ENCODE measurements around the gene TREML1.
A peak's percentile ranks its signal among the peaks of the same experiment; 100 is the strongest.

The TREML1 gene

DNA sequence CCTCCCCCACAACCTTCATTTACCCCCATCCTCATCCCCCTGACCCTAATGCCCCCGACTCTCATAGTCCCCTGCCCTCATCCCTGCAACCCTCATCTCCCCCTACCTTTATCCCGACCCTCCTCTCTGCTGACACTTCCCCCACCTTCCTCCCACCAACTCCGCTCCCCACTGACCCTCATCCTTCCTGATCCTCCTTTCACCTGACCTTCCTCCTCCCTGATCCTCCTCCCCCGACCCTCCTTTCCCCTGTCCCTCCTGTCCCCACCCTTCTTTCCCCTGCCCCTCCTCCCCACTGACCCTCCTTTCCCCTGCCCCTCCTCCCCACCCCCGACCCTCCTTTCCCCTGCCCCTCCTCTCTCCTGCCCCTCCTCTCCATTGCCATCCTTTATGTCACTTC is 39.7 kb upstream of the TREML1 start:
- no peak for DNase-seq (ENCODE audit: low spot score)
- H2BK5ac ChIP-seq (ENCODE audit: low read length): no peak overlapping the region
- no peak overlapping the region for H3K23ac ChIP-seq (ENCODE audit: low read depth, low read length, poor library complexity)
- H3K14ac ChIP-seq (ENCODE audit: low read length): no peak overlapping the region
- no peak overlapping the region for H3K9ac ChIP-seq (ENCODE audit: low read depth, low read length, poor library complexity)
- H3K27me3 ChIP-seq (ENCODE audit: control insufficient read depth in 3 of 3, insufficient read depth in 3 of 3, low read depth in 1 of 3, low read length in 3 of 3): peaks cover 0 to 4% (median 0%) of the 10 kb centered on the region in 3 experiments
- no peaks in the 10 kb centered on the region for H3K36me3 ChIP-seq (replicated peaks in 1 of 2; ENCODE audit: control insufficient read depth in 2 of 2, insufficient read depth in 2 of 2, low read length in 2 of 2)
- H3K27ac ChIP-seq (replicated peaks; ENCODE audit: low read length): no peak overlapping the region
- no peak overlapping the region for H4K8ac ChIP-seq (ENCODE audit: low read depth, low read length)
- no peaks in the 10 kb centered on the region for H3K79me1 ChIP-seq (ENCODE audit: low read depth, low read length)
- H3K4me1 ChIP-seq (ENCODE audit: control insufficient read depth in 2 of 2, insufficient read depth in 1 of 2, low read depth in 1 of 2, low read length in 2 of 2): peaks cover 0 to 2% of the 10 kb centered on the region in 2 donors
- H3K4me2 ChIP-seq (ENCODE audit: insufficient read depth, low read length, poor library complexity, severe bottlenecking): no peak overlapping the region
- no peak overlapping the region for H2AFZ ChIP-seq (ENCODE audit: low read length)
- H4K91ac ChIP-seq (ENCODE audit: low read depth, low read length, poor library complexity): no peak overlapping the region
- no peak overlapping the region for H2BK120ac ChIP-seq (ENCODE audit: low read depth, low read length)
- no peak overlapping the region for H2AK5ac ChIP-seq (ENCODE audit: low read depth, low read length)
- H2BK12ac ChIP-seq (ENCODE audit: low read length): no peak overlapping the region
- H3K4me3 ChIP-seq (ENCODE audit: low read length in 2 of 2): no peak overlapping the region
- no peak overlapping the region for H3K18ac ChIP-seq (ENCODE audit: low read length)
- H3K9me3 ChIP-seq (replicated peaks in 1 of 2; ENCODE audit: control insufficient read depth in 2 of 2, insufficient read depth in 1 of 2, low read depth in 1 of 2, low read length in 2 of 2): peaks cover 6 to 13% of the 10 kb centered on the region in 2 donors
- H3K4ac ChIP-seq (ENCODE audit: low read length): no peak overlapping the region
- H2BK15ac ChIP-seq (ENCODE audit: low read length): no peak overlapping the region
- 100% methylated on average over 1 of the region's 5 CpGs; no CpG with 5 or more reads in 1 of the 2 donors for WGBS, 2 donors (ENCODE audit: extremely low coverage in 2 of 2, insufficient read length in 2 of 2, insufficient replicate concordance in 1 of 2)

GRCh38 chr6:41193171-41193734 is 39.1 kb upstream of the TREML1 start:
- Histone ChIP-seq H3K4me1 (ENCODE audit: control insufficient read depth in 2 of 2, insufficient read depth in 1 of 2, low read depth in 1 of 2, low read length in 2 of 2) (peaks cover 0 to 2% of the 10 kb centered on the region in 2 donors), H3K9ac (ENCODE audit: low read depth, low read length, poor library complexity) (no peak overlapping the region), H3K36me3 (replicated peaks in 1 of 2; ENCODE audit: control insufficient read depth in 2 of 2, insufficient read depth in 2 of 2, low read length in 2 of 2) (no peaks in the 10 kb centered on the region), H3K14ac (ENCODE audit: low read length) (no peak overlapping the region), H3K79me1 (ENCODE audit: low read depth, low read length) (no peaks in the 10 kb centered on the region), H3K4me2 (ENCODE audit: insufficient read depth, low read length, poor library complexity, severe bottlenecking) (no peak overlapping the region), H3K4me3 (ENCODE audit: low read length in 2 of 2) (no peak overlapping the region), H2BK12ac (ENCODE audit: low read length) (no peak overlapping the region), H4K8ac (ENCODE audit: low read depth, low read length) (no peak overlapping the region), H2BK5ac (ENCODE audit: low read length) (no peak overlapping the region), H2BK15ac (ENCODE audit: low read length) (no peak overlapping the region), H2AFZ (ENCODE audit: low read length) (no peak overlapping the region), H2BK120ac (ENCODE audit: low read depth, low read length) (no peak overlapping the region), H3K9me3 (replicated peaks in 1 of 2; ENCODE audit: control insufficient read depth in 2 of 2, insufficient read depth in 1 of 2, low read depth in 1 of 2, low read length in 2 of 2) (peaks cover 6 to 13% of the 10 kb centered on the region in 2 donors), H2AK5ac (ENCODE audit: low read depth, low read length) (no peak overlapping the region), H3K18ac (ENCODE audit: low read length) (peak overlapping the region; percentile 54), H3K27me3 (ENCODE audit: control insufficient read depth in 3 of 3, insufficient read depth in 3 of 3, low read depth in 1 of 3, low read length in 3 of 3) (peaks cover 0 to 4% (median 0%) of the 10 kb centered on the region in 3 experiments), H4K91ac (ENCODE audit: low read depth, low read length, poor library complexity) (no peak overlapping the region), H3K27ac (replicated peaks; ENCODE audit: low read length) (no peak overlapping the region), H3K4ac (ENCODE audit: low read length) (no peak overlapping the region), H3K23ac (ENCODE audit: low read depth, low read length, poor library complexity) (no peak overlapping the region)
- no peak for DNase-seq (ENCODE audit: low spot score)
- no CpG with 5 or more reads among the region's 5 CpGs for WGBS, 2 donors (ENCODE audit: extremely low coverage in 2 of 2, insufficient read length in 2 of 2, insufficient replicate concordance in 1 of 2)

DNA sequence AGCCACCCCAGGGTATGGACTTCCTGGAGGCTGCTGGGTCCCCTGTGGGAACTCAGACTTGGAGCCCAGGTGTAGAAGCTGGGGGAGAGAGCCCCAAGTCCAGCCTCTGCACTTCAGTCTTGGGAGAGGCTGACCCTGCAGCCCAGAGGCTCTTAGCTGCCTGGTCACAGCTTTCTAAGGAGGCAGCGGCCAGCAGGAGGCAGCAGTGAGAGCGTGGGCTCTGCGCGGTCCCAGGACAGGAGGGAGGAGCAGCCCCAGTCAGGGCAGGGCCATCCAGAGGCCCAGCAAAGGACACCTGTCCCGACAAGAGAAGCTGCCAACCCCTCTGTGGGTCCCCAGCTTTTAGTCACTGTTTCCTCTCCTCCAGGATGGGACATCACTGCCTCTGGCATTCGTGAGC is 37.4 kb upstream of the TREML1 start:
- H3K9me3 ChIP-seq (replicated peaks in 1 of 2; ENCODE audit: control insufficient read depth in 2 of 2, insufficient read depth in 1 of 2, low read depth in 1 of 2, low read length in 2 of 2): peaks cover 6 to 13% of the 10 kb centered on the region in 2 donors
- H2AFZ ChIP-seq (ENCODE audit: low read length): no peak overlapping the region
- H3K23ac ChIP-seq (ENCODE audit: low read depth, low read length, poor library complexity): no peak overlapping the region
- H3K27ac ChIP-seq (replicated peaks; ENCODE audit: low read length): no peak overlapping the region
- peak overlapping the region; percentile 55 for H3K4ac ChIP-seq (ENCODE audit: low read length)
- H3K9ac ChIP-seq (ENCODE audit: low read depth, low read length, poor library complexity): no peak overlapping the region
- H2AK5ac ChIP-seq (ENCODE audit: low read depth, low read length): no peak overlapping the region
- H3K36me3 ChIP-seq (replicated peaks in 1 of 2; ENCODE audit: control insufficient read depth in 2 of 2, insufficient read depth in 2 of 2, low read length in 2 of 2): no peaks in the 10 kb centered on the region
- no peak overlapping the region for H3K4me2 ChIP-seq (ENCODE audit: insufficient read depth, low read length, poor library complexity, severe bottlenecking)
- no peak overlapping the region for H2BK5ac ChIP-seq (ENCODE audit: low read length)
- H3K4me1 ChIP-seq (ENCODE audit: control insufficient read depth in 2 of 2, insufficient read depth in 1 of 2, low read depth in 1 of 2, low read length in 2 of 2): peaks cover 0 to 2% of the 10 kb centered on the region in 2 donors
- H3K18ac ChIP-seq (ENCODE audit: low read length): peak overlapping the region; percentile 51
- no CpG with 5 or more reads among the region's 6 CpGs for WGBS, 2 donors (ENCODE audit: extremely low coverage in 2 of 2, insufficient read length in 2 of 2, insufficient replicate concordance in 1 of 2)
- H2BK12ac ChIP-seq (ENCODE audit: low read length): no peak overlapping the region
- H3K27me3 ChIP-seq (ENCODE audit: control insufficient read depth in 3 of 3, insufficient read depth in 3 of 3, low read depth in 1 of 3, low read length in 3 of 3): peaks cover 0 to 4% (median 0%) of the 10 kb centered on the region in 3 experiments
- H2BK15ac ChIP-seq (ENCODE audit: low read length): no peak overlapping the region
- DNase-seq (ENCODE audit: low spot score): no peak
- no peak overlapping the region for H2BK120ac ChIP-seq (ENCODE audit: low read depth, low read length)
- H4K8ac ChIP-seq (ENCODE audit: low read depth, low read length): no peak overlapping the region
- no peaks in the 10 kb centered on the region for H3K79me1 ChIP-seq (ENCODE audit: low read depth, low read length)
- no peak overlapping the region for H4K91ac ChIP-seq (ENCODE audit: low read depth, low read length, poor library complexity)
- no peak overlapping the region for H3K14ac ChIP-seq (ENCODE audit: low read length)
- H3K4me3 ChIP-seq (ENCODE audit: low read length in 2 of 2): no peak overlapping the region

DNA sequence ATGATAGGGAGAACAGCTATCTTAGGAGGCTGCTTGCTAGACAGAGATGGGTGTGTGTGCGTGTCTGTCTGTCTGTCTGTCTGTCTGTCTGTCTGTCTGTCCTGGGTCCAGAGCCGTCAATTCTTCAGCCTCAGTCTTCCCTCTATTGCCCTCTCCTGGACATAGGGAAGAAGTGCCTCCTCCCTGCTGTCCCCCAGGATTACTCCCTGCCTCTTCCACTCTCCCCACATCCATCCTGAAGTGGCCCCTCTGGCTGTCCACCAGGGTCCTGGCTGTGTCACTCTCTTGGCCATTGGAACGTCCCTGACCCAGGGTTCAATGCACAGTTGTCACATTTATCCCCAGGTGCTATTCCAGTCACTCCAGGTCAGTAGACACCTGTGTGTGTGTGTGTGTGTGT is 36.6 kb upstream of the TREML1 start:
- H2BK5ac ChIP-seq (ENCODE audit: low read length): no peak overlapping the region
- no peak overlapping the region for H4K8ac ChIP-seq (ENCODE audit: low read depth, low read length)
- H2BK15ac ChIP-seq (ENCODE audit: low read length): no peak overlapping the region
- peaks cover 0 to 9% (median 0%) of the 10 kb centered on the region in 3 experiments for H3K27me3 ChIP-seq (ENCODE audit: control insufficient read depth in 3 of 3, insufficient read depth in 3 of 3, low read depth in 1 of 3, low read length in 3 of 3)
- H4K91ac ChIP-seq (ENCODE audit: low read depth, low read length, poor library complexity): no peak overlapping the region
- no peak overlapping the region for H2BK120ac ChIP-seq (ENCODE audit: low read depth, low read length)
- no peak overlapping the region for H3K23ac ChIP-seq (ENCODE audit: low read depth, low read length, poor library complexity)
- peaks cover 6 to 13% of the 10 kb centered on the region in 2 donors for H3K9me3 ChIP-seq (replicated peaks in 1 of 2; ENCODE audit: control insufficient read depth in 2 of 2, insufficient read depth in 1 of 2, low read depth in 1 of 2, low read length in 2 of 2)
- no peak overlapping the region for H2BK12ac ChIP-seq (ENCODE audit: low read length)
- no peak overlapping the region for H3K27ac ChIP-seq (replicated peaks; ENCODE audit: low read length)
- H3K14ac ChIP-seq (ENCODE audit: low read length): no peak overlapping the region
- no peaks in the 10 kb centered on the region for H3K36me3 ChIP-seq (replicated peaks in 1 of 2; ENCODE audit: control insufficient read depth in 2 of 2, insufficient read depth in 2 of 2, low read length in 2 of 2)
- no CpG with 5 or more reads among the region's 3 CpGs for WGBS, 2 donors (ENCODE audit: extremely low coverage in 2 of 2, insufficient read length in 2 of 2, insufficient replicate concordance in 1 of 2)
- H2AFZ ChIP-seq (ENCODE audit: low read length): no peak overlapping the region
- no peak overlapping the region for H3K9ac ChIP-seq (ENCODE audit: low read depth, low read length, poor library complexity)
- no peak overlapping the region for H3K4ac ChIP-seq (ENCODE audit: low read length)
- H3K4me3 ChIP-seq (ENCODE audit: low read length in 2 of 2): no peak overlapping the region
- H2AK5ac ChIP-seq (ENCODE audit: low read depth, low read length): no peak overlapping the region
- no peak for DNase-seq (ENCODE audit: low spot score)
- no peak overlapping the region for H3K18ac ChIP-seq (ENCODE audit: low read length)
- no peak overlapping the region for H3K4me2 ChIP-seq (ENCODE audit: insufficient read depth, low read length, poor library complexity, severe bottlenecking)
- H3K79me1 ChIP-seq (ENCODE audit: low read depth, low read length): no peaks in the 10 kb centered on the region
- peaks cover 0 to 2% of the 10 kb centered on the region in 2 donors for H3K4me1 ChIP-seq (ENCODE audit: control insufficient read depth in 2 of 2, insufficient read depth in 1 of 2, low read depth in 1 of 2, low read length in 2 of 2)
